Measurements from ENCODE around the gene RFPL1.
"Not testable (repeated sequence)": the region's sequence is repeated elsewhere in the genome, so short reads cannot be mapped to it uniquely, and the experiment has no call there.

Gene RFPL1

GRCh38 chr22:29438283-29438682 is at the start of gene RFPL1:
Gene RFPL1, plus strand, starts transcription at chr22:29438583.
- not testable (repeated sequence) for DNase-seq (ENCODE audit: low spot score); FAIRE-seq

- DNase-seq (ENCODE audit: low spot score): no peak
- no peak for FAIRE-seq
These were observed 49.7 kb upstream of the RFPL1 start for GRCh38 chr22:29388759-29389090.

- DNase-seq (ENCODE audit: low spot score) (no peak), FAIRE-seq (no peak)
These were observed 48.1 kb upstream of the RFPL1 start for GRCh38 chr22:29390270-29390669.

GRCh38 chr22:29391546-29391945 is 46.8 kb upstream of the RFPL1 start:
- FAIRE-seq (no peak), DNase-seq (ENCODE audit: low spot score) (no peak)

- DNase-seq (ENCODE audit: low spot score) (peak; percentile 52), FAIRE-seq (no peak)
These were observed 45.3 kb upstream of the RFPL1 start for GRCh38 chr22:29393019-29393608.

GRCh38 chr22:29394931-29395581 is 43.3 kb upstream of the RFPL1 start:
- peak; percentile 57 for DNase-seq (ENCODE audit: low spot score)
- peak; percentile 33 for FAIRE-seq

GRCh38 chr22:29396126-29396525 is 42.3 kb upstream of the RFPL1 start:
- DNase-seq (ENCODE audit: low spot score): no peak
- FAIRE-seq: no peak

- FAIRE-seq (no peak), DNase-seq (ENCODE audit: low spot score) (no peak)
These were observed 40.6 kb upstream of the RFPL1 start for GRCh38 chr22:29397791-29398190.

- DNase-seq (ENCODE audit: low spot score) (no peak), FAIRE-seq (no peak)
These were observed 37.8 kb upstream of the RFPL1 start for GRCh38 chr22:29400576-29400975.

GRCh38 chr22:29401538-29401937 is 36.8 kb upstream of the RFPL1 start:
- DNase-seq (ENCODE audit: low spot score); FAIRE-seq: not testable (repeated sequence)

- DNase-seq (ENCODE audit: low spot score) (no peak), FAIRE-seq (no peak)
These were observed 29.4 kb upstream of the RFPL1 start for GRCh38 chr22:29408940-29409339.

GRCh38 chr22:29411569-29412211 is 26.7 kb upstream of the RFPL1 start:
- FAIRE-seq; DNase-seq (ENCODE audit: low spot score): not testable (repeated sequence)

GRCh38 chr22:29412772-29413171 is 25.6 kb upstream of the RFPL1 start:
- DNase-seq (ENCODE audit: low spot score); FAIRE-seq: not testable (repeated sequence)

GRCh38 chr22:29414951-29415591 is 23.3 kb upstream of the RFPL1 start:
- DNase-seq (ENCODE audit: low spot score): peak; percentile 36
- peak; percentile 54 for FAIRE-seq

GRCh38 chr22:29418704-29419103 is 19.7 kb upstream of the RFPL1 start:
- DNase-seq (ENCODE audit: low spot score); FAIRE-seq: not testable (repeated sequence)

- FAIRE-seq (no peak), DNase-seq (ENCODE audit: low spot score) (no peak)
These were observed 11.9 kb upstream of the RFPL1 start for GRCh38 chr22:29426476-29426875.

GRCh38 chr22:29427176-29427760 is 11.1 kb upstream of the RFPL1 start:
- no peak for FAIRE-seq
- DNase-seq (ENCODE audit: low spot score): no peak

GRCh38 chr22:29431986-29432385 is 6.4 kb upstream of the RFPL1 start:
- DNase-seq (ENCODE audit: low spot score): no peak
- no peak for FAIRE-seq

GRCh38 chr22:29433856-29434255 is 4.5 kb upstream of the RFPL1 start:
- FAIRE-seq: no peak

GRCh38 chr22:29434288-29434687 is 4.1 kb upstream of the RFPL1 start:
- FAIRE-seq (no peak), DNase-seq (ENCODE audit: low spot score) (no peak)

More at GRCh38 chr22:29433856-29434255, 4.5 kb upstream of the RFPL1 start:
- no peak for DNase-seq (ENCODE audit: low spot score)

- DNase-seq (ENCODE audit: low spot score) (no peak), FAIRE-seq (no peak)
These were observed 2.9 kb upstream of the RFPL1 start for GRCh38 chr22:29435236-29436136.

Data from RCC 7860 (cell line).